ENCODE data around the gene LIF. TPM values are rescaled to one million over a fixed set of nuclear protein-coding genes. Genes with fewer than 3 reads are reported as not detected.

The LIF gene
- total and polyA plus RNA-seq, 4 donors, result 0.08 to 0.10 (median 0.09) TPM; not detected in 1

- 75% methylated on average over 7 of the region's 7 CpGs for WGBS
- H3K27me3 ChIP-seq (ENCODE audit: control insufficient read depth in 4 of 4, insufficient read depth in 4 of 4, low read length in 3 of 4), result peaks cover 0 to 3% (median 0%) of the 10 kb centered on the region in 4 donors
- DNase-seq (ENCODE audit: low spot score), result no peak
- no peaks in the 10 kb centered on the region for H3K9me3 ChIP-seq (ENCODE audit: control insufficient read depth in 4 of 4, low read length in 3 of 4)
- no peaks in the 10 kb centered on the region for H3K36me3 ChIP-seq (ENCODE audit: control insufficient read depth in 4 of 4, insufficient read depth in 3 of 4, low read depth in 1 of 4, low read length in 3 of 4)
- H3K9ac ChIP-seq (ENCODE audit: low read depth in 1 of 2, low read length in 2 of 2), result no peak overlapping the region
- TF ChIP-seq CTCF (IDR thresholded peaks at IDR 0.05; ENCODE audit: low read depth, low read length, missing input control) (no peak), SP1 (IDR thresholded peaks at IDR 0.05) (no peak), ATF3 (IDR thresholded peaks at IDR 0.05) (no peak), RXRA (IDR thresholded peaks at IDR 0.05) (no peak), EGR1 (IDR thresholded peaks at IDR 0.05; ENCODE audit: low read depth in 2 of 2) (no peak), FOXA1 (IDR thresholded peaks at IDR 0.05) (no peak)
- H3K4me1 ChIP-seq (ENCODE audit: control insufficient read depth in 4 of 4, insufficient read depth in 4 of 4, low read length in 3 of 4), result no peaks in the 10 kb centered on the region
- H3K4me3 ChIP-seq (ENCODE audit: low read depth in 1 of 3, low read length in 3 of 3), result no peak overlapping the region
- H3K27ac ChIP-seq (ENCODE audit: low read depth in 1 of 2, low read length in 2 of 2), result peak overlapping the region in 1 of 2 donors; percentile 20
These were observed 26.1 kb downstream of the LIF start for GRCh38 chr22:30220338-30221012.

GRCh38 chr22:30219668-30220278, 26.8 kb downstream of the LIF start:
- no peaks in the 10 kb centered on the region for H3K9me3 ChIP-seq (ENCODE audit: control insufficient read depth in 4 of 4, low read length in 3 of 4)
- no peak for DNase-seq (ENCODE audit: low spot score)
- TF ChIP-seq RAD21 (IDR thresholded peaks at IDR 0.05), result no peak
- no peak for TF ChIP-seq ZBTB33 (IDR thresholded peaks at IDR 0.05)
- no peak for TF ChIP-seq EGR1 (IDR thresholded peaks at IDR 0.05; ENCODE audit: low read depth in 2 of 2)
- TF ChIP-seq FOXA2 (IDR thresholded peaks at IDR 0.05), result no peak
- no peak for TF ChIP-seq ATF3 (IDR thresholded peaks at IDR 0.05)
- no peak for TF ChIP-seq SP1 (IDR thresholded peaks at IDR 0.05)
- TF ChIP-seq JUND (IDR thresholded peaks at IDR 0.05), result no peak
- no peak for TF ChIP-seq HNF4A (conservative IDR thresholded peaks at IDR 0.05)
- no peak for TF ChIP-seq NR2F2 (IDR thresholded peaks at IDR 0.05)
- no peak for TF ChIP-seq TAF1 (conservative IDR thresholded peaks at IDR 0.05)
- no peak for TF ChIP-seq HNF4G (IDR thresholded peaks at IDR 0.05)
- no peak for TF ChIP-seq GABPA (IDR thresholded peaks at IDR 0.05 in 1 of 2, conservative IDR thresholded peaks at IDR 0.05 in 1 of 2)
- TF ChIP-seq RXRA (IDR thresholded peaks at IDR 0.05), result no peak
- TF ChIP-seq FOXA1 (IDR thresholded peaks at IDR 0.05), result no peak
- no peak for TF ChIP-seq REST (IDR thresholded peaks at IDR 0.05)
- no peak for TF ChIP-seq YY1 (IDR thresholded peaks at IDR 0.05)
- no peak for TF ChIP-seq CTCF (IDR thresholded peaks at IDR 0.05; ENCODE audit: low read depth, low read length, missing input control)
- TF ChIP-seq MAX (IDR thresholded peaks at IDR 0.05), result no peak
- no peak overlapping the region for H3K4me3 ChIP-seq (ENCODE audit: low read depth in 1 of 3, low read length in 3 of 3)
- H3K27me3 ChIP-seq (ENCODE audit: control insufficient read depth in 4 of 4, insufficient read depth in 4 of 4, low read length in 3 of 4), result peaks cover 0 to 3% (median 0%) of the 10 kb centered on the region in 4 donors
- H3K27ac ChIP-seq (ENCODE audit: low read depth in 1 of 2, low read length in 2 of 2), result no peak overlapping the region
- H3K36me3 ChIP-seq (ENCODE audit: control insufficient read depth in 4 of 4, insufficient read depth in 3 of 4, low read depth in 1 of 4, low read length in 3 of 4), result no peaks in the 10 kb centered on the region
- no peak overlapping the region for H3K9ac ChIP-seq (ENCODE audit: low read depth in 1 of 2, low read length in 2 of 2)
- no peaks in the 10 kb centered on the region for H3K4me1 ChIP-seq (ENCODE audit: control insufficient read depth in 4 of 4, insufficient read depth in 4 of 4, low read length in 3 of 4)

Measured in liver (tissue), 9 donors.